ENCODE measurements around the gene HIVEP3. TPM values are rescaled to one million over a fixed set of nuclear protein-coding genes. Genes with fewer than 3 reads are reported as not detected.

HIVEP3 gene
- total and polyA plus RNA-seq, 7 donors = 0.70 to 3.4 (median 2.1) TPM

- Histone ChIP-seq H3K27ac (no peak overlapping the region), H3K27me3 (ENCODE audit: insufficient read depth in 3 of 3, low read length in 2 of 3) (no peaks in the 10 kb centered on the region), H3K9me3 (peaks cover 5% of the 10 kb centered on the region), H3K4me1 (no peaks in the 10 kb centered on the region), H3K4me3 (no peak overlapping the region), H3K36me3 (ENCODE audit: insufficient read depth in 1 of 2, low read depth in 1 of 2) (no peaks in the 10 kb centered on the region)
- TF ChIP-seq, protein P1, sequence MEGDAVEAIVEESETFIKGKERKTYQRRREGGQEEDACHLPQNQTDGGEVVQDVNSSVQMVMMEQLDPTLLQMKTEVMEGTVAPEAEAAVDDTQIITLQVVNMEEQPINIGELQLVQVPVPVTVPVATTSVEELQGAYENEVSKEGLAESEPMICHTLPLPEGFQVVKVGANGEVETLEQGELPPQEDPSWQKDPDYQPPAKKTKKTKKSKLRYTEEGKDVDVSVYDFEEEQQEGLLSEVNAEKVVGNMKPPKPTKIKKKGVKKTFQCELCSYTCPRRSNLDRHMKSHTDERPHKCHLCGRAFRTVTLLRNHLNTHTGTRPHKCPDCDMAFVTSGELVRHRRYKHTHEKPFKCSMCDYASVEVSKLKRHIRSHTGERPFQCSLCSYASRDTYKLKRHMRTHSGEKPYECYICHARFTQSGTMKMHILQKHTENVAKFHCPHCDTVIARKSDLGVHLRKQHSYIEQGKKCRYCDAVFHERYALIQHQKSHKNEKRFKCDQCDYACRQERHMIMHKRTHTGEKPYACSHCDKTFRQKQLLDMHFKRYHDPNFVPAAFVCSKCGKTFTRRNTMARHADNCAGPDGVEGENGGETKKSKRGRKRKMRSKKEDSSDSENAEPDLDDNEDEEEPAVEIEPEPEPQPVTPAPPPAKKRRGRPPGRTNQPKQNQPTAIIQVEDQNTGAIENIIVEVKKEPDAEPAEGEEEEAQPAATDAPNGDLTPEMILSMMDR (IDR thresholded peaks at IDR 0.05) = no peak
- ATAC-seq (no peak), DNase-seq (no peak)
- intact Hi-C loops (cut with DNase I) = no loop called here
- WGBS, 3 donors = 75 to 78% (median 76%) methylated on average over 4 of the region's 4 CpGs
Observed at GRCh38 chr1:41764656-41765055, 154.1 kb downstream of the HIVEP3 start.

- no peak for ATAC-seq
- TF ChIP-seq, protein P1 (IDR thresholded peaks at IDR 0.05) = no peak
- intact Hi-C loops (cut with DNase I) = no loop called here
Observed at GRCh38 chr1:41762777-41763176, 155.9 kb downstream of the HIVEP3 start.

DNA sequence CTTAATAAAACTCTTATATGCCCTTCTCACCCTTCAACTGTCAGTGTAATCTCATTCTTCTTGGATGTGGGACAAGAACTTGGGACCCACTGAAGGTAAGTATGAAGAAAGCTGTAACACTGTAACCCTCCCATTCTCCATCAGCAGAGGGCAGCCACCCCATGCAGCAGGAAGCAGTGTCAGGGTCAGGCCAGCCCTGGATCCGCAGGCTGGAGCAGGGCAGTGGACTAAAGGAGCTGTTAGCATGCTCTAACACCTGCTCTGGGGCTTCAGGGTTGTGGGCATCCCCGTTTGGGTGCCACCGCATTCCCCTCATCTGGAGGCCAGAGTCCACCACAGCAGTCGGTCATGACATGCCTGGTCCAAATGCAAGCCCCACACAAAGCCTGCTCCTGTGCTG, 156.5 kb downstream of the HIVEP3 start:
- no peak for DNase-seq
- ATAC-seq = no peak
- WGBS, 3 donors = 62 to 66% (median 66%) methylated on average over 4 of the region's 4 CpGs
- H3K27ac ChIP-seq = no peak overlapping the region
- no peaks in the 10 kb centered on the region for H3K27me3 ChIP-seq (ENCODE audit: insufficient read depth in 3 of 3, low read length in 2 of 3)
- TF ChIP-seq, protein P1 (IDR thresholded peaks at IDR 0.05) = no peak
- no peak overlapping the region for H3K4me3 ChIP-seq
- intact Hi-C loops (cut with DNase I) = no loop called here
- no peaks in the 10 kb centered on the region for H3K4me1 ChIP-seq
- H3K36me3 ChIP-seq (ENCODE audit: insufficient read depth in 1 of 2, low read depth in 1 of 2) = no peaks in the 10 kb centered on the region
- H3K9me3 ChIP-seq = peaks cover 5% of the 10 kb centered on the region

More at GRCh38 chr1:41762777-41763176, 155.9 kb downstream of the HIVEP3 start:
- 91 to 100% (median 100%) methylated on average over 1 of the region's 1 CpG for WGBS, 3 donors
- no peak overlapping the region for H3K27ac ChIP-seq
- H3K36me3 ChIP-seq (ENCODE audit: insufficient read depth in 1 of 2, low read depth in 1 of 2) = no peaks in the 10 kb centered on the region
- H3K4me1 ChIP-seq = no peaks in the 10 kb centered on the region
- H3K27me3 ChIP-seq (ENCODE audit: insufficient read depth in 3 of 3, low read length in 2 of 3) = no peaks in the 10 kb centered on the region
- no peak overlapping the region for H3K4me3 ChIP-seq
- no peak for DNase-seq
- H3K9me3 ChIP-seq = peaks cover 5% of the 10 kb centered on the region

DNA sequence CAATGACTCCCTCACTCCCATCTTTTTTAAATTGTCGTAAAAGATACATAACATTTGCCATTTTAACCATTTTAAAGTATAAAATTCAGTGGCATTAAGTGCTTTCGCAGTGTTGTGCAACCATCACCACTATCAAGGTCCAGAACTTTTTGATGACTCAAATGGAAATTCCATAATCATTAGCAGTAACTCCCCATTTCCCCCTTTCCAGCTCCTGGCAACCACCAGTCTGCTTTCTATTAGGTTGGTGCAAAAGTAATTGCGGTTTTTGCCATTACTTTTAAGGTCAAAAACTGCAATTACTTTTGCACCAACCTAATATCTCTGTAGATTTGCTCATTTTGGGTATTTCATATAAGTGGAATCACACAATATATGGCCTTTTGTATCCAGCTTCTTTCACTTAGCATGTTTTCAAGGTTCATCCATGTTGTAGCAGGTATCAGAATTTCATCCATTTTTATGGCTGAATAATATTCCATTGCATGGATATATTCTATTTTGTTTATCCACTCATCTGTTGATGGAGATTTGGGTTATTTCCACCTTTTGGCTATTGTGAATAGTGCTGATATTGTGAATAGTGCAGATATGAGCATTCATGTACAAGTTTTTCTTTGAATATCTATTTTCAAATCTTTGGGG, 159.7 kb downstream of the HIVEP3 start:
- peaks cover 5% of the 10 kb centered on the region for H3K9me3 ChIP-seq
- intact Hi-C loops (cut with DNase I) = no loop called here
- TF ChIP-seq, protein P1 (IDR thresholded peaks at IDR 0.05) = no peak
- no peak overlapping the region for H3K27ac ChIP-seq
- WGBS, 3 donors = 92 to 96% (median 94%) methylated on average over 3 of the region's 3 CpGs
- H3K27me3 ChIP-seq (ENCODE audit: insufficient read depth in 3 of 3, low read length in 2 of 3) = no peaks in the 10 kb centered on the region
- no peaks in the 10 kb centered on the region for H3K36me3 ChIP-seq (ENCODE audit: insufficient read depth in 1 of 2, low read depth in 1 of 2)
- ATAC-seq = no peak
- no peak for DNase-seq
- H3K4me1 ChIP-seq = no peaks in the 10 kb centered on the region
- no peak overlapping the region for H3K4me3 ChIP-seq

DNA sequence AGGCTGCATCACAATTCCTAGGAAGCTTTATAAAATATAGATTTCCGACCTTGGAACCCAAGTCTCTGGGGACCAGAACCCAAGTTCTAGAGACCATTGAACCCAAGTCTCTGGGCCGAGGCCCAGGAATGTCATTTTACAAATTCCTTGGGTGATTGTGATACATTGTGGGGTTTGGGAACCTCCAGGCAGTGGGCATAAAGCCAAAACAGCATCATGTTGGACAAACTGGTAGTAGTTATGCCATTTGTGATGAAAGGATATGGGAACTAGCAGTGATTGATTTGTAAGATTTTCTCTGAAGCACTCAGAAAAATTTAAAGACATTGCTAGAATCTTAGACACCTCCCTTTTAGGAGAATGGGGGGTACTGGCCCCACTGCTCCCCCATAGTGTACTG, 160.2 kb downstream of the HIVEP3 start:
- Histone ChIP-seq H3K27ac (no peak overlapping the region), H3K4me3 (no peak overlapping the region), H3K36me3 (ENCODE audit: insufficient read depth in 1 of 2, low read depth in 1 of 2) (no peaks in the 10 kb centered on the region), H3K9me3 (peaks cover 5% of the 10 kb centered on the region), H3K4me1 (no peaks in the 10 kb centered on the region), H3K27me3 (ENCODE audit: insufficient read depth in 3 of 3, low read length in 2 of 3) (no peaks in the 10 kb centered on the region)
- TF ChIP-seq, protein P1 (IDR thresholded peaks at IDR 0.05) = no peak
- ATAC-seq = no peak
- no peak for DNase-seq
- intact Hi-C loops (cut with DNase I) = no loop called here
- 86 to 87% (median 87%) methylated on average over 2 of the region's 2 CpGs for WGBS, 3 donors
